Activated CD8-positive, alpha-beta memory T cell treated with anti-CD3 and anti-CD28 coated beads, Interleukin-2, amount 50 U/mL, for 24 hours (primary cell): Measurements from ENCODE around the gene ZBTB42.
"Not testable (repeated sequence)": the region's sequence is repeated elsewhere in the genome, so short reads cannot be mapped to it uniquely, and the experiment has no call there.

Source experiments
- DNase-seq: peaks from one replicate; pipeline ENCODE4 v3.0.0-alpha.2; 2020; ENCODE audit errors: extremely low read depth

Gene ZBTB42

GRCh38 chr14:104806625-104807465 is 5.9 kb downstream of the ZBTB42 start:
- no peak for DNase-seq

GRCh38 chr14:104808456-104808855 is 7.6 kb downstream of the ZBTB42 start:
- no peak for DNase-seq

GRCh38 chr14:104810316-104810715 is 9.4 kb downstream of the ZBTB42 start:
- DNase-seq, result no peak

- no peak for DNase-seq
Observed at GRCh38 chr14:104813286-104813685, 12.4 kb downstream of the ZBTB42 start.

- DNase-seq, result not testable (repeated sequence)
Observed at GRCh38 chr14:104814701-104815100, 13.8 kb downstream of the ZBTB42 start.

GRCh38 chr14:104816616-104816884 is 15.6 kb downstream of the ZBTB42 start:
- DNase-seq, result no peak

- DNase-seq, result no peak
Observed at GRCh38 chr14:104817930-104818713, 17.2 kb downstream of the ZBTB42 start.

GRCh38 chr14:104818714-104819161 is 17.8 kb downstream of the ZBTB42 start:
- no peak for DNase-seq

GRCh38 chr14:104819361-104819781 is 18.5 kb downstream of the ZBTB42 start:
- no peak for DNase-seq

GRCh38 chr14:104820669-104821228 is 19.8 kb downstream of the ZBTB42 start:
- no peak for DNase-seq

- no peak for DNase-seq
Observed at GRCh38 chr14:104821229-104821945, 20.5 kb downstream of the ZBTB42 start.

- DNase-seq, result no peak
Observed at GRCh38 chr14:104821971-104822608, 21.2 kb downstream of the ZBTB42 start.

- no peak for DNase-seq
Observed at GRCh38 chr14:104822821-104823615, 22.1 kb downstream of the ZBTB42 start.

- DNase-seq, result no peak
Observed at GRCh38 chr14:104824353-104824997, 23.6 kb downstream of the ZBTB42 start.

- DNase-seq, result peak; percentile 74
Observed at GRCh38 chr14:104826189-104826860, 25.4 kb downstream of the ZBTB42 start.

GRCh38 chr14:104826861-104827176 is 25.9 kb downstream of the ZBTB42 start:
- no peak for DNase-seq

GRCh38 chr14:104827177-104828055 is 26.5 kb downstream of the ZBTB42 start:
- no peak for DNase-seq

GRCh38 chr14:104830781-104831180 is 29.9 kb downstream of the ZBTB42 start:
- no peak for DNase-seq
